IPS DF 6.9 (cell line): ENCODE data around the gene CELSR3.

Experiments
- DNase-seq: peaks from one replicate; pipeline ENCODE4 v3.0.0-alpha.2; 2013; ENCODE audit warnings: low read depth, low spot score
- H3K27ac ChIP-seq: one replicate; pipeline ENCODE4 v1.5.1; 2013; ENCODE audit warnings: low read length, control low read depth
- H3K27me3 ChIP-seq: 2 replicates; pipeline ENCODE4 v1.6.1; 2013; ENCODE audit warnings: mild to moderate bottlenecking, low read length; ENCODE audit not compliant: control insufficient read depth, insufficient read depth
- H3K36me3 ChIP-seq: 2 replicates; pipeline ENCODE4 v1.6.1; 2013; ENCODE audit warnings: low read length; ENCODE audit not compliant: control insufficient read depth, insufficient read depth
- H3K4me1 ChIP-seq: 2 replicates; pipeline ENCODE4 v1.6.1; 2013; ENCODE audit warnings: low read length; ENCODE audit not compliant: control insufficient read depth, insufficient read depth
- H3K4me3 ChIP-seq: 2 replicates; pipeline ENCODE4 v1.5.1; 2013; ENCODE audit warnings: mild to moderate bottlenecking, low read length
- H3K9me3 ChIP-seq: 2 replicates; pipeline ENCODE4 v1.6.1; 2013; ENCODE audit warnings: low read length, inconsistent platforms; ENCODE audit not compliant: control insufficient read depth, insufficient read depth
- WGBS: extraction: QIAGEN DNeasy Blood & Tissue Kit; methylation state at CpG from one replicate; pipeline ENCODE4 v1.1.7; 2013; ENCODE audit warnings: mixed read lengths, missing lambda C conversion rate; ENCODE audit not compliant: insufficient read length, insufficient coverage; 5-methylcytosine and 5-hydroxymethylcytosine counted together

Gene CELSR3

GRCh38 chr3:48607519-48607918, 55.2 kb downstream of the CELSR3 start:
- no peak overlapping the region for H3K27ac ChIP-seq
- no peak for DNase-seq
- WGBS: no CpG with 5 or more reads among the region's 5 CpGs
- peaks cover 32% of the 10 kb centered on the region for H3K36me3 ChIP-seq
- no peaks in the 10 kb centered on the region for H3K9me3 ChIP-seq
- H3K27me3 ChIP-seq: no peaks in the 10 kb centered on the region
- H3K4me1 ChIP-seq: no peaks in the 10 kb centered on the region
- H3K4me3 ChIP-seq: no peak overlapping the region

GRCh38 chr3:48601622-48601994, 61.1 kb downstream of the CELSR3 start:
- no peak for DNase-seq
- Histone ChIP-seq H3K4me3 (no peak overlapping the region), H3K36me3 (peaks cover 70% of the 10 kb centered on the region), H3K27me3 (no peaks in the 10 kb centered on the region), H3K9me3 (no peaks in the 10 kb centered on the region), H3K4me1 (no peaks in the 10 kb centered on the region; the same call in 1 of the 2 replicates), H3K27ac (no peak overlapping the region)
- no CpG with 5 or more reads among the region's 2 CpGs for WGBS

- no peak overlapping the region for H3K4me3 ChIP-seq
- H3K27me3 ChIP-seq: no peaks in the 10 kb centered on the region
- no peaks in the 10 kb centered on the region for H3K9me3 ChIP-seq
- peaks cover 2% of the 10 kb centered on the region for H3K4me1 ChIP-seq
- WGBS: no CpG with 5 or more reads among the region's 19 CpGs
- H3K36me3 ChIP-seq: peaks cover 70% of the 10 kb centered on the region
- DNase-seq: no peak
- no peak overlapping the region for H3K27ac ChIP-seq
These were observed 61.7 kb downstream of the CELSR3 start for GRCh38 chr3:48600711-48601621.

GRCh38 chr3:48599509-48600285, 63.0 kb downstream of the CELSR3 start:
- DNase-seq: no peak
- Histone ChIP-seq H3K27ac (no peak overlapping the region), H3K4me3 (no peak overlapping the region), H3K27me3 (no peaks in the 10 kb centered on the region), H3K36me3 (peaks cover 60% of the 10 kb centered on the region), H3K9me3 (no peaks in the 10 kb centered on the region), H3K4me1 (peaks cover 7% of the 10 kb centered on the region)
- WGBS: no CpG with 5 or more reads among the region's 12 CpGs

- Histone ChIP-seq H3K36me3 (peaks cover 54% of the 10 kb centered on the region), H3K9me3 (no peaks in the 10 kb centered on the region), H3K27me3 (no peaks in the 10 kb centered on the region), H3K27ac (no peak overlapping the region), H3K4me3 (no peak overlapping the region), H3K4me1 (peaks cover 10% of the 10 kb centered on the region)
- no CpG with 5 or more reads among the region's 11 CpGs for WGBS
- DNase-seq: no peak
These were observed 63.6 kb downstream of the CELSR3 start for GRCh38 chr3:48599077-48599501.

- Histone ChIP-seq H3K4me1 (peaks cover 10% of the 10 kb centered on the region), H3K27me3 (no peaks in the 10 kb centered on the region), H3K27ac (no peak overlapping the region), H3K36me3 (peaks cover 48% of the 10 kb centered on the region), H3K4me3 (no peak overlapping the region), H3K9me3 (no peaks in the 10 kb centered on the region)
- WGBS: no CpG with 5 or more reads among the region's 5 CpGs
- no peak for DNase-seq
These were observed 64.2 kb downstream of the CELSR3 start for GRCh38 chr3:48598323-48599076.

- H3K4me1 ChIP-seq: peaks cover 10% of the 10 kb centered on the region
- no peak for DNase-seq
- WGBS: no CpG with 5 or more reads among the region's 6 CpGs
- no peaks in the 10 kb centered on the region for H3K27me3 ChIP-seq
- H3K27ac ChIP-seq: no peak overlapping the region
- H3K36me3 ChIP-seq: peaks cover 37% of the 10 kb centered on the region
- H3K9me3 ChIP-seq: no peaks in the 10 kb centered on the region
- no peak overlapping the region for H3K4me3 ChIP-seq
These were observed 65.3 kb downstream of the CELSR3 start for GRCh38 chr3:48597408-48597800.

- WGBS: no CpG with 5 or more reads among the region's 8 CpGs
- peaks cover 10% of the 10 kb centered on the region for H3K4me1 ChIP-seq
These were observed 65.8 kb downstream of the CELSR3 start for GRCh38 chr3:48596676-48597407.

GRCh38 chr3:48596157-48596556, 66.5 kb downstream of the CELSR3 start:
- peaks cover 10% of the 10 kb centered on the region for H3K4me1 ChIP-seq
- no peak overlapping the region for H3K4me3 ChIP-seq
- no CpG with 5 or more reads among the region's 5 CpGs for WGBS
- DNase-seq: no peak
- peaks cover 28% of the 10 kb centered on the region for H3K36me3 ChIP-seq
- H3K9me3 ChIP-seq: no peaks in the 10 kb centered on the region
- H3K27me3 ChIP-seq: no peaks in the 10 kb centered on the region
- no peak overlapping the region for H3K27ac ChIP-seq

More at GRCh38 chr3:48596676-48597407, 65.8 kb downstream of the CELSR3 start:
- DNase-seq: no peak
- H3K36me3 ChIP-seq: peaks cover 34% of the 10 kb centered on the region
- H3K9me3 ChIP-seq: no peaks in the 10 kb centered on the region
- H3K4me3 ChIP-seq: no peak overlapping the region
- H3K27me3 ChIP-seq: no peaks in the 10 kb centered on the region
- H3K27ac ChIP-seq: no peak overlapping the region
